Fibroblast of pulmonary artery (primary cell): ENCODE measurements around the gene GRIK4.

Experiments
- DNase-seq: peaks from one replicate; pipeline ENCODE4 v3.0.0-alpha.2; 2010; ENCODE audit warnings: low read depth
- H3K4me3 ChIP-seq: replicated peaks from 2 replicates; pipeline ENCODE4 v1.5.1; 2011; ENCODE audit warnings: low read depth, mild to moderate bottlenecking, control low read depth, low read length, moderate library complexity
- TF ChIP-seq, protein P1 (sequence below): IDR thresholded peaks from 2 replicates; pipeline ENCODE4 v1.5.1; 2011; ENCODE audit warnings: mild to moderate bottlenecking, control low read depth, low read length, inconsistent platforms; ENCODE audit errors: missing control alignments

GRIK4 gene

DNA sequence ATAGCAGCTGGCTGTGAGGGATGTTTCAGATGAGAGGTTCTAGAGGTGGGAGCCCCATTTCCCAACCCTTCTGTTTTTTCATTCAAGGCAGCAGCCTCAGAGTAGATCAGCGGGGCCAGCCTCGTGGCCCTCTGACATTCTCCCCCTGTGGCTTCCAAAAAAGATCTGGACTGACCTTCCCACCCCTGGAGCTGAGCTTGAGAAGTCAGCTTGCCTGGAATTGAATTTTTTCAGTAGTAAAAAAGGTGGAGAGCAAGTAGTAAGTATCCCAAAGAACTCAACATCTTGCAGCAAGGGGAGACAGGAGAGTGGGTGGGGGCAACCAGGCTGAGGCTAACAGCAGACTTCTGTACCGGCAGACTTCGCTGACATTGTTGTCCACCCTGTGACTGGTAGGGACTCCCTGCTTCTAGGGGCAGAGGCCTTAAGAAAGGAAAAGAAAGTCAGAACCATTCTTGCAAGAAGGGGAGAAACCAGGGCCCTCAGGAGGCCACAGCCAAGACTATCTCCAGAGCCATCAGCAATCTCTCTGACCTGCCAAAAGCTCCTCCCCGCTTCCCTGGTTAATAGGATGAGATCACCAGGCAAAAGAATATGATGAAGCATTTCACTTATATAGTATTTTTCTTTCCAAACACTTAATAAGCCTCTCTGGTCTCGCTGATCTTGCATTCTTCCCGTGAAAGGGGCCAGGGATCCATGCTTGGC lies 2.0 kb upstream of the GRIK4 start:
- H3K4me3 ChIP-seq: no peak overlapping the region
- DNase-seq: no peak
- TF ChIP-seq, protein P1, sequence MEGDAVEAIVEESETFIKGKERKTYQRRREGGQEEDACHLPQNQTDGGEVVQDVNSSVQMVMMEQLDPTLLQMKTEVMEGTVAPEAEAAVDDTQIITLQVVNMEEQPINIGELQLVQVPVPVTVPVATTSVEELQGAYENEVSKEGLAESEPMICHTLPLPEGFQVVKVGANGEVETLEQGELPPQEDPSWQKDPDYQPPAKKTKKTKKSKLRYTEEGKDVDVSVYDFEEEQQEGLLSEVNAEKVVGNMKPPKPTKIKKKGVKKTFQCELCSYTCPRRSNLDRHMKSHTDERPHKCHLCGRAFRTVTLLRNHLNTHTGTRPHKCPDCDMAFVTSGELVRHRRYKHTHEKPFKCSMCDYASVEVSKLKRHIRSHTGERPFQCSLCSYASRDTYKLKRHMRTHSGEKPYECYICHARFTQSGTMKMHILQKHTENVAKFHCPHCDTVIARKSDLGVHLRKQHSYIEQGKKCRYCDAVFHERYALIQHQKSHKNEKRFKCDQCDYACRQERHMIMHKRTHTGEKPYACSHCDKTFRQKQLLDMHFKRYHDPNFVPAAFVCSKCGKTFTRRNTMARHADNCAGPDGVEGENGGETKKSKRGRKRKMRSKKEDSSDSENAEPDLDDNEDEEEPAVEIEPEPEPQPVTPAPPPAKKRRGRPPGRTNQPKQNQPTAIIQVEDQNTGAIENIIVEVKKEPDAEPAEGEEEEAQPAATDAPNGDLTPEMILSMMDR: no peak

GRCh38 chr11:120510406-120511115 lies 987 bp upstream of the GRIK4 start:
- TF ChIP-seq, protein P1: no peak
- H3K4me3 ChIP-seq: no peak overlapping the region
- DNase-seq: no peak

- TF ChIP-seq, protein P1: no peak
- H3K4me3 ChIP-seq: no peak overlapping the region
- DNase-seq: no peak
Observed at GRCh38 chr11:120511820-120512738, 531 bp downstream of the GRIK4 start.

- no peak for DNase-seq
- H3K4me3 ChIP-seq: no peak overlapping the region
- TF ChIP-seq, protein P1: no peak
Observed at GRCh38 chr11:120512739-120513435, 1.3 kb downstream of the GRIK4 start.

DNA sequence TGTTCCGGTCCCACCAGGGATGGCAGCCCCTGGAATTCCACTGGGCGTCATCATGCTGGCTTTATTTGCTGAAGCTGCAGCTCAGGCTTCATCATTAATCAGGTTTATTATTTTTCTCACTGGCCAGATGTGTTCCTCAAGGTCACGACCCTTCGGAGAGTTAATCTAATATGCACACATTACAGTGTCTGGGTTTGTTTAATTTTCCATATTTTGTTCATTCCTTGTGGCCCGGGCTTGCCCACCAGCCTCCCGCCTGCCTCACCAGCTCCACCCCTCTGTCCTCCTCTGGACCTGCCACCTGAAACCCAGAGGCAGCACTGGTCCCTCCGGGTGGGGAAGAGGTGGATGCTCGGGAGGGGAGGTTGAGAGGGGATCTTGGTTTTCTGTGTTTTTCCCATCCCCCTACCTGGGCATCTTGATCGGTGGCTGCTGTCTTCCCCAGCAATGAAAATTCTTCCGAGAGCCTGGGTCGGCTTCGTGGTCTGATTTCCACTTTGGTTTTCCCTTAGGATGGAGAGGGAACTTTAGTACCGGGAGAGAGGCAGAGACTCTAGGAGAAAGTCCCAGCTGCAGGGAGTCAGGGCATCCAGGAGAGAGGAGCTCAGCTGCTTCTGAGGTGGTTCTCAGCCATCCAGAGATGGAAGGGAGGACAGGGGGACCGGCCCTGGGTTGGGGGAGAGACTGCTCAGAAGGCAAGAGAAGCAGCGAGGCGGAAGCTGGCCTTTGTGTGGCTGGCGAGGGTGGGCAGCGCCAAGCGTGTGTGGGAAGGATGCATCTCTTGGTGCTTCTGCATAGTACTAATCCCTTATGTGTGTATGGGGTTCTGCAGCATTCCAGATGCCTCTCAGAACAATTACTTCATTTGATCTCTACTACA lies 2.1 kb downstream of the GRIK4 start:
- TF ChIP-seq, protein P1: no peak
- H3K4me3 ChIP-seq: no peak overlapping the region
- DNase-seq: no peak
